H1 (cell line): ENCODE measurements around the gene SIN3B. TPM values are rescaled to one million over a fixed set of nuclear protein-coding genes. Genes with fewer than 3 reads are reported as not detected.

ENCODE experiments used
- CBX5 ChIP-seq: fragments of 300-800, 300-1000 bp; sonication (generic); IDR thresholded peaks from 2 replicates; pipeline ENCODE4 v1.7.1; 2016; ENCODE audit warnings: antibody characterized with exemption, low read length, low read depth
- CBX8 ChIP-seq: fragments of 300-800, 300-1000 bp; sonication (generic); IDR thresholded peaks from 2 replicates; pipeline ENCODE4 v1.7.1; 2016; ENCODE audit warnings: low read depth, low read length, borderline replicate concordance
- CREB1 ChIP-seq: IDR thresholded peaks from 2 replicates; pipeline ENCODE4 v1.6.1; 2012; ENCODE audit warnings: inconsistent platforms
- NRF1 ChIP-seq: IDR thresholded peaks from 2 replicates; pipeline ENCODE4 v1.6.1; 2011; ENCODE audit warnings: mild to moderate bottlenecking, low read depth, low read length, improper control_type of control experiment
- POLR2A ChIP-seq, 2 experiments: IDR thresholded peaks; 1 replicate in 1 of 2; 2 replicates in 1 of 2; pipeline ENCODE4 v1.6.1; 2011; ENCODE audit warnings: low read depth in 2 of 2, low read length in 2 of 2, mild to moderate bottlenecking in 2 of 2; ENCODE audit errors: control extremely low read depth in 1 of 2
- POLR2AphosphoS5 ChIP-seq: IDR thresholded peaks from 2 replicates; pipeline ENCODE4 v1.6.1; 2011; ENCODE audit warnings: low read depth, low read length
- SIRT6 ChIP-seq: IDR thresholded peaks from one replicate; pipeline ENCODE4 v1.7.1; 2012; ENCODE audit warnings: low read length, inconsistent platforms
- SP2 ChIP-seq: IDR thresholded peaks from 2 replicates; pipeline ENCODE4 v1.6.1; 2012; ENCODE audit warnings: mild to moderate bottlenecking, low read length, inconsistent platforms
- polyA plus RNA-seq, 7 experiments: library from polyadenylated mRNA; depleted of rRNA in 3 of 7; stranded (reverse) in 5 of 7; unstranded in 2 of 7; fragments of >200 nt in 5 of 7; fragments of 200-250 nt in 2 of 7; gene quantifications; 1 replicate in 5 of 7; 2 replicates in 1 of 7; 4 replicates in 1 of 7; pipeline versions ENCODE4 v1.2.1 to v1.2.3, GENCODE V29; 2011 to 2013; ENCODE audit warnings: missing spikeins in 2 of 7, mixed read lengths in 2 of 7
- total RNA-seq: library from RNA; stranded (reverse); fragmentation: NEBNext Ultra II Directional; extraction: Animal tissue kit (Norgen Biotek cat#: 25700); gene quantifications from 2 replicates; pipeline ENCODE4 v1.2.1, GENCODE V29; 2021
- TF ChIP-seq, protein P1 (sequence below): fragments of 300-600 bp; sonication (generic); IDR thresholded peaks from 2 replicates; pipeline ENCODE4 v1.7.1; 2012; ENCODE audit warnings: low read length, moderate library complexity, mild to moderate bottlenecking, inconsistent platforms; ENCODE audit not compliant: insufficient replicate concordance

The SIN3B gene
- total and polyA plus RNA-seq, 2 of the 8 experiments (the other 6 are each of a cell fraction or from before 2014, with no cell fraction given) = 29.5 to 71.1 TPM

DNA sequence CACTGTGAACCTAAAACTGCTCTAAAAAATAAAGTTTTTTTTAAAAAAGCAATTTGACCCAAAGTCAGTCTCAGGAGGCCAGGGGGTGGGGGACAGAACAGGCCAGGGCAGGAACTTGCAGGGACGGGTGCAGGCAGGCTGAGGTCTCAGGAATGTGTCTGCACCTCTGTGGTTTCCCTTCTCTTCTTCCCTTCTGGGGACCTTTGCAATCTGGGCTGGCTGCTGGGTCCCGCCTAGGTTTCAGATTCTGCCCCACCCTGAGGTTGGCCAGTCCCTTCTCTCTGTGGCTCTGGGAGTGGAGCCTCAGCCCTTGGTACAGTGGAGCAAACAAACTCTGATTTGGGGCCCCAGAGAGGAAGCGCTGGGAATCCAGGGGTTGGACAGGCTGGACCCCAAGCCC, 54.3 kb downstream of the SIN3B start (continued):
- TF ChIP-seq, protein P1, sequence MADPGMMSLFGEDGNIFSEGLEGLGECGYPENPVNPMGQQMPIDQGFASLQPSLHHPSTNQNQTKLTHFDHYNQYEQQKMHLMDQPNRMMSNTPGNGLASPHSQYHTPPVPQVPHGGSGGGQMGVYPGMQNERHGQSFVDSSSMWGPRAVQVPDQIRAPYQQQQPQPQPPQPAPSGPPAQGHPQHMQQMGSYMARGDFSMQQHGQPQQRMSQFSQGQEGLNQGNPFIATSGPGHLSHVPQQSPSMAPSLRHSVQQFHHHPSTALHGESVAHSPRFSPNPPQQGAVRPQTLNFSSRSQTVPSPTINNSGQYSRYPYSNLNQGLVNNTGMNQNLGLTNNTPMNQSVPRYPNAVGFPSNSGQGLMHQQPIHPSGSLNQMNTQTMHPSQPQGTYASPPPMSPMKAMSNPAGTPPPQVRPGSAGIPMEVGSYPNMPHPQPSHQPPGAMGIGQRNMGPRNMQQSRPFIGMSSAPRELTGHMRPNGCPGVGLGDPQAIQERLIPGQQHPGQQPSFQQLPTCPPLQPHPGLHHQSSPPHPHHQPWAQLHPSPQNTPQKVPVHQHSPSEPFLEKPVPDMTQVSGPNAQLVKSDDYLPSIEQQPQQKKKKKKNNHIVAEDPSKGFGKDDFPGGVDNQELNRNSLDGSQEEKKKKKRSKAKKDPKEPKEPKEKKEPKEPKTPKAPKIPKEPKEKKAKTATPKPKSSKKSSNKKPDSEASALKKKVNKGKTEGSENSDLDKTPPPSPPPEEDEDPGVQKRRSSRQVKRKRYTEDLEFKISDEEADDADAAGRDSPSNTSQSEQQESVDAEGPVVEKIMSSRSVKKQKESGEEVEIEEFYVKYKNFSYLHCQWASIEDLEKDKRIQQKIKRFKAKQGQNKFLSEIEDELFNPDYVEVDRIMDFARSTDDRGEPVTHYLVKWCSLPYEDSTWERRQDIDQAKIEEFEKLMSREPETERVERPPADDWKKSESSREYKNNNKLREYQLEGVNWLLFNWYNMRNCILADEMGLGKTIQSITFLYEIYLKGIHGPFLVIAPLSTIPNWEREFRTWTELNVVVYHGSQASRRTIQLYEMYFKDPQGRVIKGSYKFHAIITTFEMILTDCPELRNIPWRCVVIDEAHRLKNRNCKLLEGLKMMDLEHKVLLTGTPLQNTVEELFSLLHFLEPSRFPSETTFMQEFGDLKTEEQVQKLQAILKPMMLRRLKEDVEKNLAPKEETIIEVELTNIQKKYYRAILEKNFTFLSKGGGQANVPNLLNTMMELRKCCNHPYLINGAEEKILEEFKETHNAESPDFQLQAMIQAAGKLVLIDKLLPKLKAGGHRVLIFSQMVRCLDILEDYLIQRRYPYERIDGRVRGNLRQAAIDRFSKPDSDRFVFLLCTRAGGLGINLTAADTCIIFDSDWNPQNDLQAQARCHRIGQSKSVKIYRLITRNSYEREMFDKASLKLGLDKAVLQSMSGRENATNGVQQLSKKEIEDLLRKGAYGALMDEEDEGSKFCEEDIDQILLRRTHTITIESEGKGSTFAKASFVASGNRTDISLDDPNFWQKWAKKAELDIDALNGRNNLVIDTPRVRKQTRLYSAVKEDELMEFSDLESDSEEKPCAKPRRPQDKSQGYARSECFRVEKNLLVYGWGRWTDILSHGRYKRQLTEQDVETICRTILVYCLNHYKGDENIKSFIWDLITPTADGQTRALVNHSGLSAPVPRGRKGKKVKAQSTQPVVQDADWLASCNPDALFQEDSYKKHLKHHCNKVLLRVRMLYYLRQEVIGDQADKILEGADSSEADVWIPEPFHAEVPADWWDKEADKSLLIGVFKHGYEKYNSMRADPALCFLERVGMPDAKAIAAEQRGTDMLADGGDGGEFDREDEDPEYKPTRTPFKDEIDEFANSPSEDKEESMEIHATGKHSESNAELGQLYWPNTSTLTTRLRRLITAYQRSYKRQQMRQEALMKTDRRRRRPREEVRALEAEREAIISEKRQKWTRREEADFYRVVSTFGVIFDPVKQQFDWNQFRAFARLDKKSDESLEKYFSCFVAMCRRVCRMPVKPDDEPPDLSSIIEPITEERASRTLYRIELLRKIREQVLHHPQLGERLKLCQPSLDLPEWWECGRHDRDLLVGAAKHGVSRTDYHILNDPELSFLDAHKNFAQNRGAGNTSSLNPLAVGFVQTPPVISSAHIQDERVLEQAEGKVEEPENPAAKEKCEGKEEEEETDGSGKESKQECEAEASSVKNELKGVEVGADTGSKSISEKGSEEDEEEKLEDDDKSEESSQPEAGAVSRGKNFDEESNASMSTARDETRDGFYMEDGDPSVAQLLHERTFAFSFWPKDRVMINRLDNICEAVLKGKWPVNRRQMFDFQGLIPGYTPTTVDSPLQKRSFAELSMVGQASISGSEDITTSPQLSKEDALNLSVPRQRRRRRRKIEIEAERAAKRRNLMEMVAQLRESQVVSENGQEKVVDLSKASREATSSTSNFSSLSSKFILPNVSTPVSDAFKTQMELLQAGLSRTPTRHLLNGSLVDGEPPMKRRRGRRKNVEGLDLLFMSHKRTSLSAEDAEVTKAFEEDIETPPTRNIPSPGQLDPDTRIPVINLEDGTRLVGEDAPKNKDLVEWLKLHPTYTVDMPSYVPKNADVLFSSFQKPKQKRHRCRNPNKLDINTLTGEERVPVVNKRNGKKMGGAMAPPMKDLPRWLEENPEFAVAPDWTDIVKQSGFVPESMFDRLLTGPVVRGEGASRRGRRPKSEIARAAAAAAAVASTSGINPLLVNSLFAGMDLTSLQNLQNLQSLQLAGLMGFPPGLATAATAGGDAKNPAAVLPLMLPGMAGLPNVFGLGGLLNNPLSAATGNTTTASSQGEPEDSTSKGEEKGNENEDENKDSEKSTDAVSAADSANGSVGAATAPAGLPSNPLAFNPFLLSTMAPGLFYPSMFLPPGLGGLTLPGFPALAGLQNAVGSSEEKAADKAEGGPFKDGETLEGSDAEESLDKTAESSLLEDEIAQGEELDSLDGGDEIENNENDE = no peak
- no peak for TF ChIP-seq POLR2A (IDR thresholded peaks at IDR 0.05; ENCODE audit: control extremely low read depth in 1 of 2, low read depth in 2 of 2, low read length in 2 of 2)
- no peak for TF ChIP-seq SIRT6
- no peak for TF ChIP-seq CBX5
- no peak for TF ChIP-seq POLR2AphosphoS5
- no peak for TF ChIP-seq NRF1
- no peak for TF ChIP-seq SP2
- no peak for TF ChIP-seq CREB1
- no peak for TF ChIP-seq CBX8
- TF ChIP-seq, all 59 proteins: peak for 0
